ENCODE data around the gene C6orf89. TPM values are rescaled to one million over a fixed set of nuclear protein-coding genes. Genes with fewer than 3 reads are reported as not detected.

The C6orf89 gene
- total and polyA plus RNA-seq, 2 donors (not counting 1 experiment from before 2014, with no cell fraction given), result 47.1 to 66.7 TPM

DNA sequence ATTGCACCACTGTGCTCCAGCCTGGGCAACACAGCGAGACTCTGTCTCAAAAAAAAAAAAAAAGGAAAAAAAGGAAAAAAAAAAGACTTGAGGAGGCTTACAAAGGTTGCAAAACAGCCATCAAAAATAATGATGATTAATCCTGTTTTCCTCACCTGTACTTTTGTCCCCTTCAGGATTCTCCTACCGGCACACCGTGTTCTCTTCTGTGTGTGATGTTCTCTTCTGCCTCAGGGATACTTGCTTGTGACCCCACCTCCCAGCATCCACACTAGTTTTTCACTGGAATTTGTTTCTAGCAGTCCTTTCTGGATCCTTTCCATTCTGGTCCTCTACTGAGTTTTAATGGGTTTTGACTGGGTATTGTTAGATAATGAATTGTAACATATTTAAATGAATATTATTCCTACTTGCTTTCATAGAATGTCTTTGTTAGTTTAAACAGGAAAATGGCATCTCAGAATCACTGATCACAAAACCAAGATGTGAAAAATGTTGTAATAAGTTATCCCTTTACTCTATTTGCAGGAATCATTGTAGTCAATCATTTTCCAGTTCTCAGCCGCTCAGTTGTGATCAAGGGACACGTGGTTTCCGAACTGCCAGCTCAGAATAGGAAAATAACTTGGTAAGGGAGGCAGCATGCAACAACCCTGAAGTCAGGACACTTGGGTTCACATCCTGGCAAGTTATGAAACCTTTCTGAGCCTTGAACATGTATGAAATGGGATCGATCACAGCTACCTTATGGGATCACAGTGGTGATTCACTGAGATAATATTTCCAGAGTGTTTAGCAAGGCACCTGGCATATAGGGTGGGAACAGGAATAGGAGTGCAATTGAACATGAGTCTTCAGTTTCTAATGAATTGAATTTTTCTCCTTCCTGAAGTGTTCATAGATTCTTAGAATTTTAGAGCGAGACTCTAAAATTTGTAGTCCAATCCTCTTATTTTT, 8.5 kb downstream of the C6orf89 start:
- no peak overlapping the region for H3K4me3 ChIP-seq (replicated peaks in 1 of 4; ENCODE audit: control extremely low read depth in 1 of 4, insufficient read depth in 1 of 4, low read depth in 3 of 4, low read length in 4 of 4)
- no peak overlapping the region for H3K27ac ChIP-seq (ENCODE audit: insufficient read depth, low read length)
- H3K4me1 ChIP-seq (ENCODE audit: control insufficient read depth, extremely low read depth, insufficient read depth, low read length), result no peaks in the 10 kb centered on the region
- peaks cover 14% of the 10 kb centered on the region for H3K79me2 ChIP-seq (ENCODE audit: control insufficient read depth, insufficient read depth, low read length)
- H3K4me2 ChIP-seq (ENCODE audit: extremely low read depth, insufficient read depth, low read length), result no peak overlapping the region
- no peak overlapping the region for H3K9ac ChIP-seq (ENCODE audit: insufficient read depth, low read length)
- no peak for DNase-seq (ENCODE audit: low read depth in 2 of 2)
- H3K27me3 ChIP-seq (ENCODE audit: control insufficient read depth, insufficient read depth, low read length), result no peaks in the 10 kb centered on the region
- H3K36me3 ChIP-seq (ENCODE audit: control insufficient read depth, insufficient read depth, low read length), result no peaks in the 10 kb centered on the region
- no peak overlapping the region for H2AFZ ChIP-seq (ENCODE audit: low read length)
- TF ChIP-seq, protein P1, sequence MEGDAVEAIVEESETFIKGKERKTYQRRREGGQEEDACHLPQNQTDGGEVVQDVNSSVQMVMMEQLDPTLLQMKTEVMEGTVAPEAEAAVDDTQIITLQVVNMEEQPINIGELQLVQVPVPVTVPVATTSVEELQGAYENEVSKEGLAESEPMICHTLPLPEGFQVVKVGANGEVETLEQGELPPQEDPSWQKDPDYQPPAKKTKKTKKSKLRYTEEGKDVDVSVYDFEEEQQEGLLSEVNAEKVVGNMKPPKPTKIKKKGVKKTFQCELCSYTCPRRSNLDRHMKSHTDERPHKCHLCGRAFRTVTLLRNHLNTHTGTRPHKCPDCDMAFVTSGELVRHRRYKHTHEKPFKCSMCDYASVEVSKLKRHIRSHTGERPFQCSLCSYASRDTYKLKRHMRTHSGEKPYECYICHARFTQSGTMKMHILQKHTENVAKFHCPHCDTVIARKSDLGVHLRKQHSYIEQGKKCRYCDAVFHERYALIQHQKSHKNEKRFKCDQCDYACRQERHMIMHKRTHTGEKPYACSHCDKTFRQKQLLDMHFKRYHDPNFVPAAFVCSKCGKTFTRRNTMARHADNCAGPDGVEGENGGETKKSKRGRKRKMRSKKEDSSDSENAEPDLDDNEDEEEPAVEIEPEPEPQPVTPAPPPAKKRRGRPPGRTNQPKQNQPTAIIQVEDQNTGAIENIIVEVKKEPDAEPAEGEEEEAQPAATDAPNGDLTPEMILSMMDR (conservative IDR thresholded peaks at IDR 0.05 in 1 of 2, IDR thresholded peaks at IDR 0.05 in 1 of 2; ENCODE audit: low read depth in 1 of 2, low read length in 2 of 2), result no peak
- no peak for TF ChIP-seq EZH2 (IDR thresholded peaks at IDR 0.05; ENCODE audit: low read length, missing control alignments)
- H3K9me3 ChIP-seq (ENCODE audit: control insufficient read depth, insufficient read depth, low read depth, low read length), result no peaks in the 10 kb centered on the region
- H4K20me1 ChIP-seq (ENCODE audit: control insufficient read depth, extremely low read depth, insufficient read depth, low read length), result no peaks in the 10 kb centered on the region

DNA sequence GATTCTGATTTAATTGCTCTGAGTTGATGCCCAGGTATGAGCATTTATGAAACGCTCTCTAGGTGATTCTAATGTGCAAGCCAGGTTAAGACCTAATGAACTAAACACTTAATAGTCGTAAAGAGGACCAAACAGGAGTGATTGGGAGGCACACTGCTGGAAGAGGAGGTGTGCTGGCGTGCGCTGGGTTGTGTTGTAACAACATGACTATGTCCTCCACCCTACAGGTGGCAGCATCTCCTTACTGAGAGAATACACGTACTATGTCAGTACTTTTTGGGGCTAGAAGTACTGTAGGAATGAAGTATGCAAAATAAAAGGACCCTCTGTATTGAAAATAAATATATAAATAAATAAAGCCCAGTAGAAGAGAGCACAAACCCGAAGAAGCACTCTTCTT, 11.9 kb downstream of the C6orf89 start:
- H3K4me1 ChIP-seq (ENCODE audit: control insufficient read depth, extremely low read depth, insufficient read depth, low read length), result no peaks in the 10 kb centered on the region
- peaks cover 3% of the 10 kb centered on the region for H3K36me3 ChIP-seq (ENCODE audit: control insufficient read depth, insufficient read depth, low read length)

DNA sequence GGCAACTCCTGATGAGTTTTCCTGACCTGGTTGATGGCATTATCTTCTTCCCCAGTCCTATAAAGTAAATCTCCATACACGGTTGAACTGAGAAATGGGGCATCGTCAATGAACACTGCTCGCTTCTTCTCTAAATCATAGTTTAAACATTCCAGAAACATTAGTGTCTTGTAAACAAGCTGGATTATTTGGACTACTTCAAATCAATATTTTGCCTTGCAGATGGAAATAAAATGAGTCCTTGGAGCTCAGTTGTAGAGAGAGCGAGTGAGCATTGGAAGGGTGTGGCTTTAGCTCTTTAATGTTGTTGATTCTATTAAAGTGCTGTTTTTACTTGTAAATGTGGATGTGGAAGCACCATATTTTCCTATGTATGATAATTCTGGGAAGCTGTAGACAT, 18.4 kb downstream of the C6orf89 start:
- Histone ChIP-seq H4K20me1 (ENCODE audit: control insufficient read depth, extremely low read depth, insufficient read depth, low read length) (no peaks in the 10 kb centered on the region), H2AFZ (ENCODE audit: low read length) (peak overlapping the region; percentile 78), H3K4me1 (ENCODE audit: control insufficient read depth, extremely low read depth, insufficient read depth, low read length) (peaks cover 13% of the 10 kb centered on the region), H3K36me3 (ENCODE audit: control insufficient read depth, insufficient read depth, low read length) (peaks cover 7% of the 10 kb centered on the region), H3K4me2 (ENCODE audit: extremely low read depth, insufficient read depth, low read length) (peak overlapping the region; percentile 88), H3K9me3 (ENCODE audit: control insufficient read depth, insufficient read depth, low read depth, low read length) (no peaks in the 10 kb centered on the region), H3K4me3 (replicated peaks in 1 of 4; ENCODE audit: control extremely low read depth in 1 of 4, insufficient read depth in 1 of 4, low read depth in 3 of 4, low read length in 4 of 4) (peak overlapping the region in 1 of 4 experiments; percentile 28), H3K79me2 (ENCODE audit: control insufficient read depth, insufficient read depth, low read length) (no peaks in the 10 kb centered on the region), H3K27ac (ENCODE audit: insufficient read depth, low read length) (peak overlapping the region; percentile 69), H3K9ac (ENCODE audit: insufficient read depth, low read length) (peak overlapping the region; percentile 46), H3K27me3 (ENCODE audit: control insufficient read depth, insufficient read depth, low read length) (no peaks in the 10 kb centered on the region)
- no peak for TF ChIP-seq EZH2 (IDR thresholded peaks at IDR 0.05; ENCODE audit: low read length, missing control alignments)
- TF ChIP-seq, protein P1 (conservative IDR thresholded peaks at IDR 0.05 in 1 of 2, IDR thresholded peaks at IDR 0.05 in 1 of 2; ENCODE audit: low read depth in 1 of 2, low read length in 2 of 2), result no peak
- peak in 1 of 2 donors; percentile 51 for DNase-seq (ENCODE audit: low read depth in 2 of 2)

More for the DNA sequence above, 11.9 kb downstream of the C6orf89 start:
- Histone ChIP-seq H3K4me2 (ENCODE audit: extremely low read depth, insufficient read depth, low read length) (no peak overlapping the region), H3K9ac (ENCODE audit: insufficient read depth, low read length) (no peak overlapping the region), H2AFZ (ENCODE audit: low read length) (no peak overlapping the region), H3K9me3 (ENCODE audit: control insufficient read depth, insufficient read depth, low read depth, low read length) (no peaks in the 10 kb centered on the region), H3K79me2 (ENCODE audit: control insufficient read depth, insufficient read depth, low read length) (peaks cover 1% of the 10 kb centered on the region), H4K20me1 (ENCODE audit: control insufficient read depth, extremely low read depth, insufficient read depth, low read length) (no peaks in the 10 kb centered on the region), H3K27me3 (ENCODE audit: control insufficient read depth, insufficient read depth, low read length) (no peaks in the 10 kb centered on the region), H3K27ac (ENCODE audit: insufficient read depth, low read length) (no peak overlapping the region), H3K4me3 (replicated peaks in 1 of 4; ENCODE audit: control extremely low read depth in 1 of 4, insufficient read depth in 1 of 4, low read depth in 3 of 4, low read length in 4 of 4) (no peak overlapping the region)
- DNase-seq (ENCODE audit: low read depth in 2 of 2), result no peak
- TF ChIP-seq EZH2 (IDR thresholded peaks at IDR 0.05; ENCODE audit: low read length, missing control alignments), result no peak
- TF ChIP-seq, protein P1 (conservative IDR thresholded peaks at IDR 0.05 in 1 of 2, IDR thresholded peaks at IDR 0.05 in 1 of 2; ENCODE audit: low read depth in 1 of 2, low read length in 2 of 2), result peak in 1 of 2 donors; percentile 14

All from fibroblast of lung (primary cell).